ENCODE measurements around the gene ADCY4.

ADCY4 gene

DNA sequence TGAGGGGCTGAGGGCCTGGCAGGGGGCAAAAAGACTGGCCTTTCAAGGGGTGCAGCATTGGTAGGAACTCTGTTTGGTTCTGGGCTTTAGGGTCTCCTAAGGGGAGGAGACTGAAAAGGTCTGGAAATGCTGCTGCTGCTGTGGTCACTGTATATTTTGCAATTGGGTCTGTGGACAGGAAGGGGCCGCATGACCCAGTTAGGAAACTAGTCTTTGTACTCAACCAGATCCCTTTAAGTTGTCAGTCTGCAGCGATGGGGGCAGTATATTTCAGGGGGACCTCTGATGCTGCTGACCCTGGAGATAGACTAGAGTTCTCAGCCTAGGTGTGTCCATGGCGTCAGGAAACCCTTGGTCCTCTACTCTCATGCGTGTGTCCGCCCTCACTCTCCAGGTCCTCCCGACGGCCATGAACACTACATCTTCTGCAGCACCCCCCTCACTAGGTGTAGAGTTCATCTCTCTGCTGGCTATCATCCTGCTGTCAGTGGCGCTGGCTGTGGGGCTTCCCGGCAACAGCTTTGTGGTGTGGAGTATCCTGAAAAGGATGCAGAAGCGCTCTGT lies 19.5 kb downstream of the ADCY4 start:
- no peak overlapping the region for H3K27ac ChIP-seq (ENCODE audit: low read depth, low read length, severe bottlenecking)
- 93 to 95% methylated on average over 9 to 10 of the region's 10 CpGs for WGBS, 2 experiments (ENCODE audit: insufficient coverage in 2 of 2)

DNA sequence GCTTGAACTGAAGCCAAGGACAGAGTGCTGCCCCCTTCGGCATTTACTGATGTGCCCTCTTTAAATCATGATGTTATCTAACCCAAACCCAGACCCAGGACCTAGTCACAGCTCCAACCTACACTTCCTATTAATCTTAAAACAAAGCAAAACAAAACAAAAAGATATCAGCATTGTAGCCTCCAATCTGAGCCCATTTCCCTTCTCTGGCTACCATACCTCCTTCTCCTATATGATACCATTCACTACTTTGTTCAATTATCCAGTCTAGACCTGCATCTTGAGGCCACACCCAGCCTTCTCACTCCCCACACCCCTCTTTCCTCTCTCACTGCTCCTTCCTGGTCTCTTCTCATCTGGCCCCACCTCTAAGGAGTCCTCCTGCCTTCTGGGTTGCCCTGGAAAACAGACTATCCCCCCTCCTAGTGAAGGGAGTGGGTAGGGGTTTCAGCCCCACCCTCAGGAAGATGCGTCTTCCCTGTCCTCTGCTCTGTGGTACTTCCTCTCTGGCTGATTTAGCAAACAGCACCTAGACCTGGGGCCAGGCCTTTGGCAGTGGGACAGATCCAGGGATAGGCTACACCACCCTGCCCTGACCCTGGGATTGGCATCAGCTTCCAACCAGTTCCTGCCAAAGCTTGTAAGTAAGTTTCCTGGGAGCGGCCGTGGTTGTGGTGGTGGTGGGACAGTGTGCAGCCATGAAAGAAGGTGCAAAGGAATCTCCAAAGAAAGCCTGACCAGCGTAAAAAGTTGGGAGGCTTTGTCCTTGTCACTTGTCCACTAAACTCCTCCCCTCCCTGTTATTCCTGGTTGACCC lies 20.3 kb downstream of the ADCY4 start:
- peaks cover 34% of the 10 kb centered on the region for H3K36me3 ChIP-seq (ENCODE audit: control insufficient read depth, insufficient read depth, low read length)
- H3K4me3 ChIP-seq (ENCODE audit: extremely low read depth, insufficient read depth, low read length, poor library complexity, severe bottlenecking) = no peak overlapping the region
- H3K27ac ChIP-seq (ENCODE audit: low read depth, low read length, severe bottlenecking) = no peak overlapping the region
- H3K4me1 ChIP-seq (ENCODE audit: control insufficient read depth, insufficient read depth, low read length, poor library complexity, severe bottlenecking) = peaks cover 10% of the 10 kb centered on the region
- WGBS, 2 experiments (ENCODE audit: insufficient coverage in 2 of 2) = 88 to 89% methylated on average over 2 of the region's 5 CpGs
- no peaks in the 10 kb centered on the region for H3K9me3 ChIP-seq (ENCODE audit: control insufficient read depth, low read length)

More for the DNA sequence above, 19.5 kb downstream of the ADCY4 start:
- Histone ChIP-seq H3K36me3 (ENCODE audit: control insufficient read depth, insufficient read depth, low read length) (peaks cover 27% of the 10 kb centered on the region), H3K4me1 (ENCODE audit: control insufficient read depth, insufficient read depth, low read length, poor library complexity, severe bottlenecking) (peaks cover 10% of the 10 kb centered on the region), H3K9me3 (ENCODE audit: control insufficient read depth, low read length) (no peaks in the 10 kb centered on the region), H3K4me3 (ENCODE audit: extremely low read depth, insufficient read depth, low read length, poor library complexity, severe bottlenecking) (no peak overlapping the region)

DNA sequence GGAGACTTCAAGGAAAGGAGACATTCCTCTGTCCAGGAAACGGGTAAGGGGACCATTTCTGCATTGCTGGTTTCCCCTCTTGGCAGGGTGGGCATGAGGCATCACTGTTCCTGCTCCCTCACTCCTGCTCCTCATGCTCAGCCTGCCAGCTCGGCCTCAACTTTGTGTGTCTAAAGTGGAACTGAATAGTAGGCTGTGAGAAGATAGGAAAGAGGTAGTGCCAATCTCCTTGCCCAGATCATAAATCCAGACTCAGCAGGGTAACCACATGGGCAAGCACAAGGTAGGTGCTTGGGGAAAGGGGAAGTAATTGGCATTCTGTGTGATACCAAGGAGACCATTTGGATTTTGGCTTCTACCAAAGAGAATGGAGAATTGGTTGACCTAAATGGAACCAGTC lies 21.0 kb downstream of the ADCY4 start:
- 100% methylated on average over 1 of the region's 2 CpGs for WGBS, 2 experiments (ENCODE audit: insufficient coverage in 2 of 2)
- no peak overlapping the region for H3K27ac ChIP-seq (ENCODE audit: low read depth, low read length, severe bottlenecking)
- H3K9me3 ChIP-seq (ENCODE audit: control insufficient read depth, low read length) = no peaks in the 10 kb centered on the region
- H3K4me3 ChIP-seq (ENCODE audit: extremely low read depth, insufficient read depth, low read length, poor library complexity, severe bottlenecking) = no peak overlapping the region
- H3K36me3 ChIP-seq (ENCODE audit: control insufficient read depth, insufficient read depth, low read length) = peaks cover 41% of the 10 kb centered on the region
- peaks cover 10% of the 10 kb centered on the region for H3K4me1 ChIP-seq (ENCODE audit: control insufficient read depth, insufficient read depth, low read length, poor library complexity, severe bottlenecking)

DNA sequence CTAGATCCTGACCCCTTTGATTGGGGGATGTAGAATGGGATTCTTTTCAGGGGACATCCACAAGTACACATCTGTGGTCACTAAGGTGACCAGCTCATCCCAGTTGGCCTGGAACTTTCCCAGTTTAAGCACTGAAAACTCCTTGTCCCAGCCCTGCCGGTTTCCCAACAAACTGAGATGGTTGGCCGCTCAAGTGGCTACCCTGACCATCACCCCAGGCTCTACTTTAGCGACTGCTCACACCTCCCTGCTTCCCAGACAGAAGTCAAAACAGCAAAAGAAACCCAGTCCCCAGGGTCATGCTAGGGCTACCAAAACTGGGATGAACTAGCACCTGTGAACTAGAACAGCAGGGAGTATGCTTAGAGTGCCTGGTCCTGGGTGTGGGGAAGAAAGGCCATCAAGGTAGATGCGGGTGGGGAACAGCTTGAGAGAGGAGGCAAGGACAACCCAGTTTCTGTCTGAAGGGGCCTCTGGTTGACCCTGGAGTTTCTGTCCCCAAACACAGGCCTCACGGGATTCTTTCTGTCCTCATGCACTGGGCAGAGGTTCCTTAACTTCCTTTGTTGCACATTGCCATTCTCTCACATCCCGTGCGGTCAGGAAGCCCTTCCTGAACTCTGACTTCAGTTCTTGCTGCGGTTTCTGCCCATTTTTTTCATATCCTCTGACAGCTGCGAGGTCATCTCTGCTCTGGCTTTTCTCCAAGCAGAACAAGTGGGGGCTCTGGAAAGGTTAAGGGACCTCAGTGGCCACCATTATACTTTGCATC lies 21.9 kb downstream of the ADCY4 start:
- H3K4me3 ChIP-seq (ENCODE audit: extremely low read depth, insufficient read depth, low read length, poor library complexity, severe bottlenecking) = no peak overlapping the region
- peak overlapping the region; percentile 49 for H3K27ac ChIP-seq (ENCODE audit: low read depth, low read length, severe bottlenecking)
- peaks cover 10% of the 10 kb centered on the region for H3K4me1 ChIP-seq (ENCODE audit: control insufficient read depth, insufficient read depth, low read length, poor library complexity, severe bottlenecking)
- H3K9me3 ChIP-seq (ENCODE audit: control insufficient read depth, low read length) = no peaks in the 10 kb centered on the region
- peaks cover 45% of the 10 kb centered on the region for H3K36me3 ChIP-seq (ENCODE audit: control insufficient read depth, insufficient read depth, low read length)
- WGBS, 2 experiments (ENCODE audit: insufficient coverage in 2 of 2) = 84 to 94% methylated on average over 5 to 9 of the region's 9 CpGs

DNA sequence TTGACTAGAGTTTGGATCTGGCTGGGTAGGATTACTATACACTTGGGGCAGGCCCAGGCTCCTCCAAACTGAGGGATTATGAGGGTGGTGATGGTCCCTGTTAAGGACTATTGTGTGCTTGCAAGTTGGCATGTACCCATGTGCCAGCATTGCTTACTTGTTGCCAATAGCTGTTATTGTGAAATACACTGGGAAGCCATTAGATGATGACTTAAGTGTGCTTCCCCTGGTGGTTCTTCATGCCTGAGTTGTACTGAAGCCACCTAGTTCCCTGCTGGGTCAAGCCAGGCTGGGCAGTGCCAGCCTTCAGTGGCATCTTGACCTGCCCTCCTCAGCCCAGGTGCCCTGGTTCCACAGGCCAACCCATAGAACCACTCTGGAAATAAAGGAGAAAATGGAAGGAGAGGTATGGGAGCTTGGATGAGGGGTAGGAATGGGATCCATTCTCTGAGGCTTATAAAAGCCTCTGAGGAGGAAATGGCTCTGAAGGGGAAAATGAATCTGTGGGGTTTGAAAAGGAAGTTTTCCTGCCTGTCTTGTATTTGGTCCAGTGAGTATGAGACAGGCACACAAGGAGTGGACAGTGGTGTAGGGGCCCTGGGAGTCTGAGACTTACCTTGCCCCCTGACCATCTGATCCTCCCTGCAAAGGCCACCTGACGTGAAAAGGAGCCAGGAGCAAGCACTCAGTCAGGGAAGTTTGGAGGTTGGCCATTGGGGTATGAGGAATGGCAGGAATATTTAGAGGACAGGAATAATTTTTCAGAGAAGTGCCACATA lies 22.8 kb downstream of the ADCY4 start:
- Histone ChIP-seq H3K4me3 (ENCODE audit: extremely low read depth, insufficient read depth, low read length, poor library complexity, severe bottlenecking) (no peak overlapping the region), H3K27ac (ENCODE audit: low read depth, low read length, severe bottlenecking) (no peak overlapping the region), H3K36me3 (ENCODE audit: control insufficient read depth, insufficient read depth, low read length) (peaks cover 47% of the 10 kb centered on the region), H3K4me1 (ENCODE audit: control insufficient read depth, insufficient read depth, low read length, poor library complexity, severe bottlenecking) (peaks cover 5% of the 10 kb centered on the region), H3K9me3 (ENCODE audit: control insufficient read depth, low read length) (no peaks in the 10 kb centered on the region)
- WGBS, 2 experiments (ENCODE audit: insufficient coverage in 2 of 2) = 100% methylated on average over 1 of the region's 1 CpG; no CpG with 5 or more reads in 1 of the 2 experiments

DNA sequence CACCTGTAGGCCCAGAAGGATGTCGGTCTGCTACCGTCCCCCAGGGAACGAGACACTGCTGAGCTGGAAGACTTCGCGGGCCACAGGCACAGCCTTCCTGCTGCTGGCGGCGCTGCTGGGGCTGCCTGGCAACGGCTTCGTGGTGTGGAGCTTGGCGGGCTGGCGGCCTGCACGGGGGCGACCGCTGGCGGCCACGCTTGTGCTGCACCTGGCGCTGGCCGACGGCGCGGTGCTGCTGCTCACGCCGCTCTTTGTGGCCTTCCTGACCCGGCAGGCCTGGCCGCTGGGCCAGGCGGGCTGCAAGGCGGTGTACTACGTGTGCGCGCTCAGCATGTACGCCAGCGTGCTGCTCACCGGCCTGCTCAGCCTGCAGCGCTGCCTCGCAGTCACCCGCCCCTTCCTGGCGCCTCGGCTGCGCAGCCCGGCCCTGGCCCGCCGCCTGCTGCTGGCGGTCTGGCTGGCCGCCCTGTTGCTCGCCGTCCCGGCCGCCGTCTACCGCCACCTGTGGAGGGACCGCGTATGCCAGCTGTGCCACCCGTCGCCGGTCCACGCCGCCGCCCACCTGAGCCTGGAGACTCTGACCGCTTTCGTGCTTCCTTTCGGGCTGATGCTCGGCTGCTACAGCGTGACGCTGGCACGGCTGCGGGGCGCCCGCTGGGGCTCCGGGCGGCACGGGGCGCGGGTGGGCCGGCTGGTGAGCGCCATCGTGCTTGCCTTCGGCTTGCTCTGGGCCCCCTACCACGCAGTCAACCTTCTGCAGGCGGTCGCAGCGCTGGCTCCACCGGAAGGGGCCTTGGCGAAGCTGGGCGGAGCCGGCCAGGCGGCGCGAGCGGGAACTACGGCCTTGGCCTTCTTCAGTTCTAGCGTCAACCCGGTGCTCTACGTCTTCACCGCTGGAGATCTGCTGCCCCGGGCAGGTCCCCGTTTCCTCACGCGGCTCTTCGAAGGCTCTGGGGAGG lies 23.9 kb downstream of the ADCY4 start, which contains the start of gene LTB4R:
TSS of gene LTB4R (plus strand) at position 857 of the 959 bp plus-strand sequence. CDS start 4,150 bp downstream, outside the sequence.
- no peak within 1 kb of the TSS for H3K4me3 ChIP-seq (ENCODE audit: extremely low read depth, insufficient read depth, low read length, poor library complexity, severe bottlenecking)
- H3K9me3 ChIP-seq (ENCODE audit: control insufficient read depth, low read length) = no peaks in the 10 kb centered on the region
- H3K36me3 ChIP-seq (ENCODE audit: control insufficient read depth, insufficient read depth, low read length) = peaks cover 53% of the 10 kb centered on the region
- WGBS, 2 experiments (ENCODE audit: insufficient coverage in 2 of 2) = 97% methylated on average over 87 to 99 of the region's 99 CpGs
- no peaks in the 10 kb centered on the region for H3K4me1 ChIP-seq (ENCODE audit: control insufficient read depth, insufficient read depth, low read length, poor library complexity, severe bottlenecking)
- no peak within 1 kb of the TSS for H3K27ac ChIP-seq (ENCODE audit: low read depth, low read length, severe bottlenecking)

DNA sequence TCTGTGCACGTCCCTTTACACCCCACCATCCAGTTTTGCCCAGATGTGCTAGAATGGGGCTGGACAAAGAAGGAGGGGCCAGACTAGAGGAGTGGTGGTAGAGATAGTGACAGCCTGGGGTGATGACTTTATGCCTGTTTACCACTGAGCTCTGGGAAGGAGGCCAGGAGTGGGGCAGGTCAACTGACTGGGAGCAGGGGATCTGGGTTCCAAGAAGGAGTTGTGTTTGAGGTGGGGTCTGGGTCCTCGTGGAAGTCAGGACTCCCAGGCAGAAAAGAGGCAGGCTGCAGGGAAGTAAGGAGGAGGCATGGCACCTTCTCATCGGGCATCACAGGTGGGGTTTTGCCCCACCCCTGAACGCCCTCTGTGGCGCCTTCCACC lies 24.6 kb downstream of the ADCY4 start:
- no peak overlapping the region for H3K27ac ChIP-seq (ENCODE audit: low read depth, low read length, severe bottlenecking)
- no peaks in the 10 kb centered on the region for H3K9me3 ChIP-seq (ENCODE audit: control insufficient read depth, low read length)
- no peak overlapping the region for H3K4me3 ChIP-seq (ENCODE audit: extremely low read depth, insufficient read depth, low read length, poor library complexity, severe bottlenecking)
- no peaks in the 10 kb centered on the region for H3K4me1 ChIP-seq (ENCODE audit: control insufficient read depth, insufficient read depth, low read length, poor library complexity, severe bottlenecking)
- H3K36me3 ChIP-seq (ENCODE audit: control insufficient read depth, insufficient read depth, low read length) = peaks cover 57% of the 10 kb centered on the region
- 90 to 91% methylated on average over 3 to 5 of the region's 5 CpGs for WGBS, 2 experiments (ENCODE audit: insufficient coverage in 2 of 2)

DNA sequence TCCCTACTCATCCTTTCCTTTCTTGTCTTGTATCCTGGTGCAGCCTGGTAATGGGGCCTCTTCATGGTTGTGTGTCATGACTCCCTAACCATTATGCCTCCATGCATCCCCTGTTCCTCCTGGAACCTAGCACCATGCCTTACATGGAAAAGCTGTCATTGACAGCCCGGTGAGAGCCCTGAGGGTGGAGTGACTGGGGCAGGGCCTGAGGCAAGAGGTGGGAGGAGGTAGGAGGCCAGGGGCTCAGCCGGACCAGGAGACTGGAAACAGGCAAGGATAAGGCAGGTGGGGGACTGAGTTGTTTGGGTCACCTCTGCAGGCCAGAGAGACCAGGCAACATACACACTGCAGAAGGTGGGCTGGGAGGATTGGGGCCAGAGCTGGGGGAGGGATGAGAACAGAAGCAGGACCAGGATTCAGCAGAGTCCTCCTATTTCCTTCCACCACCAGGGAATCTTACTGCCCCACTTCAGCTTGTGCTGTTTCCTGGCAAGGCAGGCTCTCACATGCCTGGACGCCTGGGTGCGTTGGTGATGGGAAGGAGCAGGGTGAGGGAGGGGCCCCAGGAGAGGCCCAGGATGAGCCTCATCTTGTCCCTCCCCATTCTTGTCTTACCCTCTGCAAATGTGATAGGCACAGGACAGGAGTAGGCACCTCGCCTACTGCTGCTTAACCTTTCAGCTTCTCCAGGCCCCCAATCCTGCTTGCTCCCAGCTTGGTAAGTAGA lies 25.2 kb downstream of the ADCY4 start, which contains the start of gene LTB4R2:
TSS of gene LTB4R2 (plus strand) at position 603 of the 727 bp plus-strand sequence. CDS start 525 bp downstream, outside the sequence.
- H3K9me3 ChIP-seq (ENCODE audit: control insufficient read depth, low read length) = no peaks in the 10 kb centered on the region
- H3K4me3 ChIP-seq (ENCODE audit: extremely low read depth, insufficient read depth, low read length, poor library complexity, severe bottlenecking) = no peak within 1 kb of the TSS
- H3K27ac ChIP-seq (ENCODE audit: low read depth, low read length, severe bottlenecking) = no peak within 1 kb of the TSS
- WGBS, 2 experiments (ENCODE audit: insufficient coverage in 2 of 2) = 96 to 100% methylated on average over 2 to 5 of the region's 5 CpGs
- peaks cover 62% of the 10 kb centered on the region for H3K36me3 ChIP-seq (ENCODE audit: control insufficient read depth, insufficient read depth, low read length)
- no peaks in the 10 kb centered on the region for H3K4me1 ChIP-seq (ENCODE audit: control insufficient read depth, insufficient read depth, low read length, poor library complexity, severe bottlenecking)

Measured in mesodermal cell (in vitro differentiated cells).